Tongue (tissue), 2 donors: Measurements from ENCODE around the gene PAM. TPM values are rescaled to one million over a fixed set of nuclear protein-coding genes. Genes with fewer than 3 reads are reported as not detected.
A peak's percentile ranks its signal among the peaks of the same experiment; 100 is the strongest.
"Not testable (repeated sequence)": the region's sequence is repeated elsewhere in the genome, so short reads cannot be mapped to it uniquely, and the experiment has no call there.

Experiments
- DNase-seq: peaks from one replicate; pipeline ENCODE4 v3.0.0-alpha.2; 2015
- total RNA-seq: library from RNA; depleted of rRNA; stranded (reverse); fragments of >200 nt; gene quantifications from one replicate; pipeline ENCODE4 v1.2.3, GENCODE V29; 2014

The PAM gene
- total RNA-seq, 1 donor from 2014 or later, result 179 TPM

DNA sequence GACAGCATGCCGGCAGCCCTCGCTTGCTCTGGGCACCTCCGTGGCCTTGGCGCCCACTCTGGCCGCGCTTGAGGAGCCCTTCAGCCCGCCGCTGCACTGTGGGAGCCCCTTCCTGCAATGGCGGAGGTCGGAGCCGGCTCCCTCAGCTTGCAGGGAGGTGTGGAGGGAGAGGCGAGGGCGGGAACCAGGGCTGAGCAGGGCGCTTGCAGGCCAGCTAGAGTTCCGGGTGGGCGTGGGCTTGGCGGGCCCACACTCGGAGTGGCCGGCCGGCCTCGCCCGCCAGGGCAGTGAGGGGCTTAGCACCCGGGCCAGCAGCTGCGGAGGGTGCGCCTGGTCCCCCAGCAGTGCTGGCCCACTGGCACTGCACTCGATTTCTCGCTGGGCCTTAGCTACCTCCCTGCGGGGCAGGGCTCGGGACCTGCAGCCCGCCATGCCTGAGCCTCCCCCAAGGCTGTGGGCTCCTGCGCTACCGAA is 3.2 kb upstream of the PAM start:
- not testable (repeated sequence) for DNase-seq

DNA sequence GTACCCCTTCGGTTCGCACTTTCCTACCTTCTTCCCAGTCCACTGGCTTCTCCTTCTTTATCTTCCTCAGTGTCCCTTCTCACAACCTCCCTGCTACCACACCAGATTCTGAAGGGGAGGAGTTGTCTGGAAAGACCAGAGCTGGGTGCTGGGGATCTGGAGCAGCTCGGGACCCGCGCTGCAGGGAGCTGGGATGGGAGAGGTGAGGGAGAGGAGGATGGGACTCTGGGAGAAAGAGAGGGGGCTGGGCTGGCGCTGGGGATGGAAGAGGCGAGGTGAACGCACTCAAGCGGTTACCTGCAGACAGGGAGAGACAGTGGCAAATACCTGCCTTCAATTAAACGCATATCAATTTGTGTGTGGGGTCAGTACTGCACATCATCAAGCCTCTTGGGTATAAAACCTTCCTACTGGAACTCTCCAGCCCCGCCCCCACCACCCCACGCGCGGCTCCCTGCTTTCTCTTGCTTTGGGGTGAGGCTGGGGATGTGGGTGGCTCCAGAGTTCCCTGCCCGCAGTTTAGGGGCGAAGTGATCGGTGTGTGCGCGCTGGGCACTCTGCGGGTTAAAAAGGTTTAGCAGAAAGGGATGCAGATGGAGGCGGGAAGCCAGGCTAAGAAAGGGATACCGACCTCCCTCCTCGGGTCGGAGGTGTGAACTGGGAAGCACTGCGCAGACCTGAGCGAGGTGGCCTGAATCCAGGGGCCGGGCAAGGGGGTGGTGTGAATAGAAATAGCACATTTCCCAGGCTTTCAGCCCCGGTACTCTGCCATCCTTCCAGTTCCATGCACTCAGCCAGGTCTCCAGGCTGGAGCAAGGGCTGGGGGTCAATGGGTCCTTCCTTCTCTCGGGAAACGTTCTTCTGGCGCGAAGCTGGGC is 977 bp upstream of the PAM start:
- no peak for DNase-seq

DNA sequence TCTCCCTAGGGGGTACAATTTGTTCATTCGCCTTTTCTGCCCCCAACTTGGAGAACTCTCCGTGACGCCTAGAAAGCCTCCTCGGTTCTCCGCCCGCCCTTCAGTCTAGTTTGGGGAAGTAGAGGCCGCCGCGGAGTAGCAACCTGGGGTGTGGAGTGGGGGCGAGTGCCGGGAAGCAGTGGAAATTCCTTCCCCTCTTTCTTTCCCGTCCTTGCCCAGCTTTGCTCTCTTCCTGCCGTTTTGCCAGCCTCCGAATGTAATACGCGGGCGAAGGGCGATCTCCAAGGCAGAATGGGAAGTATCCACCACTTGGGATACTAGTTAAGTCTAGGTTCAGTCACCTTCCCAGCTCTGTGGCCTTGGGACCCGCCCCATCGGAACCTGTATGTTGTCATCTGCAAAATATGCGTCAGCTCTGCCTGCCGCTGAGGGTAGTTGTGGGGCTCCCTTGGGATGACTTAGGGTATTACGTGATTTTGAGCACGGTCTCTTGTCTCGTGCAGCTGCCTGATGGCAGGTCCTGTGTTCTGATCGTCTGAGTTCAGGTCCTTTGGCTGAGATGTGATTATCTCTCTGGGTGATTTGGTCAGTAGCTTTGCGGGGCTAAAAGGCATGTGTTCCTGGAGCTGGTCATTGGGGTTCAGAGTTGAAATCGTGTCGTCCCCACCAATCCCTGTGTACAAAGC is 724 bp downstream of the PAM start:
- peak; percentile 76 for DNase-seq

DNA sequence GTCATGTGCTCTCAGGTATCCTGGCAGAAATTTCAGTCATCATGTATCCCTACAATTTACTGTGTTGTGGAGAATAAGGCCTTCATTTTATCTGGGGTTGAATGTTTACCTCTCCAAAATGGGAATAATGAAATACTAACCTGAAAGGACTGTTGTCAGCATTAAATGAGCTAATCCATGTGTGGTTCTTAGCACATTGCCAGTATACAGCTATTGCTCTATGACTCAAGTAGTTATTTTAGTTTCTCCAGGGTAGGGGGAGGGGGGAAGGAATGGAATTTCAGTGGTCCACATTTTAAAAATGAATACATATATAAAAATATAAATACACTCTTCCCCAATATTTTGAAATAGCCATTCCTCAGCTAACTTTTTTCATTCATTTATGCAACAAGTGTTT is 3.5 kb downstream of the PAM start:
- no peak for DNase-seq

DNA sequence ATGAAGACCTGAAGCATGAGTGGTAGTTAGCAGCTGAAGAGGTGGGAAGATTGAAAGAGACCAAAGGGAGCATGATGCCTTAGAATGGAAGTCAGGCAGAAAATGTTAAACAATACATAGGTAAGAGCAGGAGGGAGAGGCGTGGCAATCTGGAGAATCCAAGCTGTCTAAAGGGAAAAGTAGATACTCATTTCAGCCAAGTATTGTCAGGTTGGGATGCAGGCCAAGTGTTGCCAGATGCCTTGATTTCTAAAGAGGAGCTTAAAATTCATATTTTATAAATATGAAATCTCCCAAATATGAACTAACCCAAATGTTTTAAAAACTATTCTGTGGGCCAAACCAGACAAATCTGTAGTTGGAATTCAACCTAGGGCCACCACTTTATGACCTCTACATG is 4.2 kb downstream of the PAM start:
- no peak for DNase-seq

DNA sequence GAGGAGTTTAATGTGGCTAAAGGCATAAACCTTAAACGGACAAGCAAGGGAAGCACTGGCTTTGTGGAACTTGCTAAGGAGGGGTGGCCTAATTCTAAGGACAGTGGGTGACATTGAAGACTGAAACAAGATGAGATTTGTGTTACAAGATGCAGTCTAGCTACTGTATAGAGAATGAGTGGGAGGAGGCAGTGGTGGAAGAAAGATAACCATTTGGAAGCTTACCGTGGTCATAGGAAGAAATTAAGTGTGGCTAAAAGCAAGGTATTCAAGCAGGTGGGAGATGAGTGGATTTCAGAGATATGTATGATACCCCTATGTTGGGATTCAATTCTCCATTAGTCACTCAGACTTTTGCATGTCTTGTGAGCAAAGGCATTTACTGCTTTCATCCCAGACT is 4.6 kb downstream of the PAM start:
- DNase-seq, result no peak

DNA sequence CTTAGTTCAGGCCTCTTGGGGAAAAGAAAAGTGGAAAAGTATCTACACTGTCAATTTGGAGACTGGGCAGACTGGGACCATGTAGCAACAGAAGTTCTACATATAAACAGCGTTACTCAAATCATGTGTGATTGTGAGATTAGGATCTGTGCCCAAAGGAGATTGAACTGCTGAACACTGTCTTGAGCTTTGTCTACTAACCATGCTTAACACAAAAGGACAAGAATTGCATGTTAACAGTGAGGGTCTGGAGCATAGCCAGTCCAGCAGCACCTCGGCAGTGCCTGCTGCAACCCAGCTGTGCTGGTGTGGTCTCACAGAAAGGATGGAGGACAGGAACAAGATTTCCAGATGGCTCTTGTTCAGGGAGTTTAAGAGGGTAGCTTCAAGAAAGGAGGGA is 5.7 kb downstream of the PAM start:
- DNase-seq, result peak; percentile 30

DNA sequence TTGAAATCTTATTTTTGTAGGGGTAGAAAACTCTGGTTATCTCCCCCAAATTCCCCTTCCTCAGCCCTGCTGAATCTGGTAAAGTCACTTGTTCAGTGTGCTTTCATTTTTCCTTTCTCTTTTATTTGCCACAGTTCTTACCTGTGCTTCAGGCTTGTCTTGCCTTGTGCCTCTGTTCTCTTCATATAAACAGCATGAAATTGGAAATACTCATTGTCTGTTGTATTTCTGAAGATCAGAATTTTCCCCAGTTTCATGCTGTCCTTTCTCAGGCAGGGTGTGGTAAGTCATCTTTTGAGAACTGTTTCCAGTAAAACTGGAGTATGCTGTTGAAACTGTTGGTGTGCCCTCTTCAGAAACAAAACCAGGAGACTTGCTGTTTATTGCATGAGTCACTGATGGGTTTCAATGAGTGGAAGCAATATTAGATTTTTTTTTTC is 7.0 kb downstream of the PAM start:
- no peak for DNase-seq

DNA sequence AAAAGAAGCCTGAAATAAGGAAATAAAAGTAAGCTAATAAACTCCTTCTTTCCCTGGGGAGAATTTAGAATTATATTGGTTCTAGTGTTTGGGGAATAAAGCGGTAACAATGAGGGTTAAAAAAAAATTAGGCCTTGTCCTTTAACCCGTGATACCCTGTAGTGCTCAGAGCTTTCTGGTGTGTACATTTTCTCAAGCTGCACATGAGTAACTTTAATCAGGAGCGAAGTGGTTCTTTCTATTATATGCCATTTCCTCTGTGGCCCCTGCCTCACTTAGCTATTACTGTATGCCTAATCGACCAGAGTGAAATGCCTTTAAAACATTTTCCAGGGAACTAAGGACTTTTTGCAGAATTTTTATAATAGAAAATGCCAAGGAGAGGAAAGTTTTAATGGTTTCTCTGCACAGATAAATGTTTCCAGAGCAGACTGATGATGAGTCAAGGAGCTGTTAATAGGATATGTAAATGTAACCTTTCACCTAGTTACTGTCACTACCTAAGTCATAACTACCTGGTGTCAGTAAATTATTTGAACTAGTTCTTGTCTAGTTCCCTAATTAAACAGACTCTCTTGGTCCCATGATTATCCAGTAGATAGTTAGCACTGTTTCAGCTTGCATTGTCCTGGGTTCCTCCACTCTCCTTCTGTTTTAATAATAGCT is 7.6 kb downstream of the PAM start:
- no peak for DNase-seq

DNA sequence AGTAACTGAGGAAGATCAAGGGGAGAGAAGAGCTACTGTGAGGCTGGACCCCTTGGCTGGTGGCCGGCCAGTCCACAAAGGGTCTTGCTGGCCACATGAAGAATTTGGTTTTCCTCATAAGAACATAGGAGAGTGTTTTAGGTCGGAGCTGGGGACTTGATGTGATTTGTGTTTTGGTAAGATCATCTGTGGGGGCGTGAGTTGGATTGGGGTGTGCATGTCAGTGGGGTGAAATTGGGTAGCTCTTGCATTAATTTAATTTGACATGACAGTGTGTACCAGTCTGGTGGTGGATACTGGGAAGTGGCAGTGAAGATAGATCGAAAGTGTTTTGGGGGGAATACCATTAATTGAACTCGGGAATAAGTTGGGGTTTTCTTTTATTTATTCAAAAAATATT is 8.6 kb downstream of the PAM start:
- DNase-seq, result no peak

DNA sequence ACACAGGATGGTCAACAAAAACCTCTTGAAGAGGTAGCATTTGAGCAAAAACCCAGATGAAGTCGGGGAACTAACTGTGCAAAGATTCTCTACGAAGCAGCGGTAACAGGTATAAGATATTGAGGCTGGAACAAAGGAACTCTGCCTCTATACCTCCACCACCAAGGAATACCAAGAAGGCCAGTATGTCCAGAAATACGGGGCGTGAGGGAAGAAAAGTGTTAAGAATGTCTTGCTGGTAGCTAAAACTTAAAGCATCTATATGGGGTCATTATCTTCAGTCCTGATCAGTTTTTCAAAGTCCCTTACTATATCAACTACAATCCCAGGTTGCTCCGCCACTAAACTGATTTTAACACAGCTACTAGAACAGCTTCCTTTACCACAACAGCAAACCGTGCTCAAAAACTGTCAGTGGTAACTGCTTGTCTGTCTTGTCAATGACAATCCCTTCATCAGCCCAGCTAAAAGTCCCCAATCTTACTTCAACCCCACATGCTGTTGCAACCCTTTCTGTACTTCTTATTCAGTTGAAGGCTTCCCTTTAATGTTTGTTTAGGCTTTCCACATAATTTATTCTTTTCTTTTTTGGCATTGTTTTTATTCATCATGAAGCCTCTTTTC is 9.4 kb downstream of the PAM start:
- DNase-seq, result no peak

DNA sequence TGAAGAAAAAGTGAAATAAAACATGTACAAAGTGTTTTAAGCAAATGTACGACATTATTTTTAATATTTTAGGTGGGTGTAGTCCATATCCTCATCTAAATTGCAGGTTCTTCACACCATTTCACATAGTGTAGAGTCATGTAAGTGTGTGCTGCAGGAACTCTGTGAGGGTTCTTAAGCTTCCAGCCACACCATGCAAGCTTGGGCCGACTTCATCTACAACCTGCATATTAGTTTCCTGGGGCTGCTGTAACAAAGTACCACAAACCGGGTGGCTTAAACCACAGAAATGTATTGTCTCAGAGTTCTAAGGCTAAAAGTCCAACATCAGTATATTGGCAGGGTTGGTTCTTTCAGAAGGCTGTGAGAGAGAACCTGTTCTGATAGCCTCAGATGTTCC is 10.2 kb downstream of the PAM start:
- no peak for DNase-seq

DNA sequence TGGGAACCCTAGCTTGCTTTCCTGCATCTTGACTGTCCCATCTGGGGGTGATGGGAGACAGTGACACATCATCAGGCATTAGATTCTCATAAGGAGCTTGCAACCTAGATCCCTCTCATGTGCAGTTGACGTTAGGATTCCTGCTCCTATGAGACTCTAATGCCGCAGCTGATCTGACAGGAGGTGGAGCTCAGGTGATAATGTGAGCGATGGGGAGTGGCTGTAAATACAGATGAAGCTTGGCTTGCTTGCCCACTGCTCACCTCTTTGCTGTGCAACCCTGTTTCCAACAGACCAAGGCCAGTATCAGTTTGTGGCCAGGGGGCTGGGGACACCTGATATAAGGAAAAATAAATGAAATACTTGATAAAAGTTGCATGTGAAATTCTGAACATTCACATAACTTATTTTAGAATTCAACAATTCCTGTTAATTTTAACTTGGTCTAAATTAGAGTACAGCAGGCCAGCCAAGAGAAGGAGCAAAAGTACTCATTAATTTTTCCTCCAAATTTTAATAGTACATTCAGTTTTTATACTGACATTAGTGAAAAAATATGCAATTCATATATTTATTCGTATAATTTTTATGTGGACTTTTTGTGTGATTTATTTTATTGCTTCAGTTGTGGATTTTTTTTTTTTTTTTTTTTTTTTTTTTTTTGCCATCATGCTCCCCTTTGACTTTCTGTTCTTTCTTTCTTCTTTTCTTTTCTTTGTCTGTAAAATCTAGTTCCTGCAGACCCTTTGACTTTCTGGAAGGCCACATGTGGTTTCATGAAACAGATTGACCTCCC is 11.4 kb downstream of the PAM start:
- DNase-seq, result no peak

DNA sequence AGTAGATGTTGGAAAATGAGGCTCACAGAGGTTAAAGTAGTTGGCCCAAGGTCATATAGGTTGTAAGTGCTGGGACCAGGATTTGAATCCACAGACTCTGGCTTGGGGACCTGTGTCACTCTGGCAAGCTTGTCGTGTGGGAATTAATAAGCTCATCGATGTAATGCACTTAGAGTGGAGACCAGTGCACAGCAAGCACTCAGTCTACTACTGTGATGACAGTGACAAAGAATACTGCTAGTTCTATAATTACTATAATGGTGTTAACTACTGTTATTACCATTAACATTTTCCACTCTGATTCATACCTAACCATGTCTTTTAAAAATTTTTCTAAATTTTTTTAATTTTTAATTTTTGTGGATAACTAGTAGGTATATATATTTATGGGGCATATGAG is 12.8 kb downstream of the PAM start:
- DNase-seq, result no peak

DNA sequence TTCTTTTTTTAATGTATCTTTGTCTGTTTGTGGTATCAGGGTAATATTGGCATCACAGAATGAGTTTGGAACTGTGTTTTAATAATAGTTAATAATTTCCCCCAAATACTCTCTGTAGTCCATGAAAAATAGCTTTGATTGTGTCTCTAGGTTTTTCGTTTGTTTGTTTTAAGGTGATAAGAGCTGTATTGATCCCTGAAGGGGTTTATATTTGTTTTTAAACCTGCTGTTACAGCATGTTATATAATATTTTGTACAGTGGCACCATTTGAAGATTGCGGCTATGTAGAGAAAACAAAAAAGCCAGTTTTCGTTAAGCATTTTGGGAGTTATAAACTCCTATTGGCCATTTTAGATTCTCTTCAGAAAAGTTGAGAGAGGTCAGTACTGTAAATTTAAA is 15.7 kb downstream of the PAM start:
- no peak for DNase-seq

DNA sequence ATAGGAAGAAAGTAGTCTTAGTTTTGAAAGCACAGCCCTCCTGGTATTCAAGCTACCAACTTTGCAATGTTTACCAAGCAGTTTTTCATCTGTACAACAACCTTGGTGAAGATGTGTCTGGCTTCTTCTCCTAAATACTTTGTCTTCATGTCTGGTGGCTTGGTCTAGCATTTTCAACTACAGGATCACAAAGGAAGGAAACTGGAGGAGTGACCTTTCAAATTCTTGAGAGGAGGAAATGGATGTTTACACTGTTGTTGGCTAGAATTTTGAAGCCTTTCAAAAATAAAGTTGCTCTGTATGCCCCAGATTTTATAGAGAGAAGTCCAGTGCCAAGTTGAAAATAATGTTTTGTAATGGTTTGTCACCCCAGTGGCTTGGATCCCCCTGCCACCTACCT is 16.3 kb downstream of the PAM start:
- DNase-seq, result no peak

DNA sequence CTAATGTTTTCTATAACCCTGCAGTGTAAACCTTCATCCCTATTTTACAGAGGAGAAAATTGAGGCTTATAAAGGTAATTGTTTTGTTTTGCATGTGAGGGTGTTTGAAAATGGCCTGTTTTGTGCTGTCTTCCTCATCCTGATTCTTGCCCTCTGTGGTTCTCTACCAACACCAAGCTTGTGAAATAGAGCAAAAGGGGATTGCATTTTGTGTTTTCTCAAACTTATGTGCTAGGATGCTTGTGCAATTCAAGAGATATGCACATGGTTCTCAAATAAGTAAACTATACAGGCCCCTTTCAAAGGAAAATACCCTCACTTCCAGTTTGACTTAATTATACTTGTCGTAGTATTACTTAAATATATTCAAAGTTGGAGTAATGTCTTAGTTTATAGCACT is 17.2 kb downstream of the PAM start:
- DNase-seq, result no peak

DNA sequence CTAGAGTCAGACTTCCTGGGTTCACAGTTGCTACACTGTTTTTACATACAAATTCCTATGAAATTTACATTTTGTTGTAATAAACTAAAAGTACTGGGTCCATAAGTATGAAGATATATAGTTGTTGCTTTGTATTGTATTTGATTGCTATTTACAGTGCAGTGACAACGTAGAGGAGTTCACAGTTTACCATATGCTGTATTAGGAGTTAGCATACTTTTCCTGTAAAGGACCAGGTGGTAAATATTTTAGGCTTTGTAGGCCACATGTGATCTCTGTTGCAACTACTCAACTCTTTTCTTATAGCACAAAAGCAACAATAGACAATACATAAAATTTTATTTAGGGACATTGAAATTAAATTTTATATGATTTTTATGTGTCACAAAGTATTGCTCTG is 18.0 kb downstream of the PAM start:
- DNase-seq, result no peak

DNA sequence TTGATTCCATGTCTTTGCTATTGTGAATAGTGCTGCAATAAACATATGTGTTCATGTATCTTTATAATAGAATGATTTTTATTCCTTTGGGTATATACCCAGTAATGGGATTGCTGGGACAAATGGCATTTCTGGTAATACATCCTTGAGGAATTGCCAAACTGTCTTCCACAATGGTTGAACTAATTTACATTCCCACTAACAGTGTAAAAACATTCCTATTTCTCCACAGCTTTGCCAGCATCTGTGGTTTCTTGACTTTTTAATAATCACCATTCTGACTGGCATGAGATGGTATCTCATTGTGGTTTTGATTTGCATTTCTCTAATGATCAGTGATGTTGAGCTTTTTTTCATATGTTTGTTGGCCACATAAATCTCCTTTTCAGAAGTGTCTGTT is 20.7 kb downstream of the PAM start:
- DNase-seq, result not testable (repeated sequence)

DNA sequence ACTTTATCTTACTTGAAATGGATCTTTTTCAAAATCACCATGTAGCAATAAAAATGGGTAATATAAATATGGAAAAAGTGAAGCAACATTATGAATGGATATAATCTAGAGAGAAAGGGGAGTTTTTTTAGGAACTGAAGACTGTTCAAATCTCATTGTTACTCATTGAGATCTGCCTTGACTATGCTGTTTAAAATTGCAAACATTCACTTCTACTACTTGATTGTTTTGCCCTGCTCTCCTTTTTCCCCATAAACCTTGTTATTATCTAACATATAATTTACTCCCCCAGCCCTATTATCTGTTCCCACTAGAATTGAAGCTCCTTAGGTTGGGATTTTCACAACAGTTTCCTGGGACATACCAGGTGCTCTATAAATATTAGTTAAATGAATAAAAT is 22.0 kb downstream of the PAM start:
- no peak for DNase-seq

DNA sequence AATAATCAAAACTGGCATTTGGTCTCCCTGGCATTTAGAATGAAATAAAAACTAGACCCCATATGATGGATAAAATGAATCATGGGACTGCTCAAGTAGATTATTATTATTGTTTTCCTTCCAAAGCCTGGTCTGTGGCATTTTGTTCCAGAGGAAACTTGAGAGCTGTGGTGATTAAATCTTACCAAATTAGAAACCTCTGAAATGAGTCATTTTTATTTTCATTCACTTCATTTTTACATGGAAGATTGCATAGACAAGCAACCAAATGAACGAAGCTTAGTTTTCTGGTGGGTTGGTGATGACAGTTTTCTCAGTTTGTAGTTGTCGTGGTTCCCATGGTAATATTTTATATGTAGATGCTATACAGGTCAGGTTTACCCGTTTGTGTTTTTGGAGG is 23.4 kb downstream of the PAM start:
- DNase-seq, result no peak

DNA sequence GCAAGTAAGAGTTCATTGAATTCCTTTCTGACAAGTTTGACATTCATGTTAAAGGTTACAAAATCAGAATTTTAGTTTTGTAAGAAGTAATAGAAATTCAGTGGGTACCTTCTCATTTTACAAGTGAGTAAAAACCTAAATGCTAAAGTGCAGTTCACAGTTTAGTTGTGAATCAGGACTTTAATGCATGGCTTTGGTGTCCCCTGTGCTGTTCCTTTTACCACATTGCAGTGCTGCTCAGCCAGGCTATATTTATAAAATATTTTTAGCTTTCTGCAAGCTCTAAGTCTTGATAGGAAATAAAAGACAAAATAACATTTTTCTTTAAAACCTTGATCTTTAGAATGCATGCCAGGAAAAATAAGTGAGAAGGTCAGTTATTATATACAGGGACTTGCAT is 26.3 kb downstream of the PAM start:
- DNase-seq, result no peak
